CD4-positive, alpha-beta T cell treated with Interleukin-4 for 1 hour (primary cell): ENCODE measurements around the gene ZKSCAN7.
"Not testable (repeated sequence)": the region's sequence is repeated elsewhere in the genome, so short reads cannot be mapped to it uniquely, and the experiment has no call there.

Source experiments
- DNase-seq, 2 donors: peaks; one replicate each; pipeline ENCODE4 v3.0.0-alpha.2; 2020 to 2022

ZKSCAN7 gene

GRCh38 chr3:44577354-44577952, 22.5 kb downstream of the ZKSCAN7 start:
- DNase-seq = not testable (repeated sequence)

GRCh38 chr3:44578316-44578715, 23.3 kb downstream of the ZKSCAN7 start:
- not testable (repeated sequence) for DNase-seq

- DNase-seq = not testable (repeated sequence)
Measured at GRCh38 chr3:44578924-44579515, 24.0 kb downstream of the ZKSCAN7 start.

GRCh38 chr3:44579749-44580148, 24.8 kb downstream of the ZKSCAN7 start:
- DNase-seq = not testable (repeated sequence)

GRCh38 chr3:44580971-44581370, 26.0 kb downstream of the ZKSCAN7 start:
- not testable (repeated sequence) for DNase-seq

GRCh38 chr3:44584646-44585501, 29.9 kb downstream of the ZKSCAN7 start, which contains the start of gene ZNF660:
Gene ZNF660 (plus strand): TSS chr3:44584964. CDS start chr3:44594194, 9,230 bp downstream.
- peak; percentile 0 to 30 for DNase-seq

- DNase-seq = no peak
Measured at GRCh38 chr3:44596621-44597020, 41.6 kb downstream of the ZKSCAN7 start.

- no peak for DNase-seq
Measured at GRCh38 chr3:44601749-44602148, 46.8 kb downstream of the ZKSCAN7 start.

- no peak for DNase-seq
Measured at GRCh38 chr3:44612678-44613077, 57.7 kb downstream of the ZKSCAN7 start.
